Naive thymus-derived CD4-positive, alpha-beta T cell (primary cell): ENCODE measurements around the gene OTOF. TPM values are rescaled to one million over a fixed set of nuclear protein-coding genes. Genes with fewer than 3 reads are reported as not detected.

Experiments used
- ATAC-seq: fragments of 150-1000 bp; cut with Tn5 transposase; 2 replicates; pipeline ENCODE4 v1.10.0; 2021; ENCODE audit warnings: mild to moderate bottlenecking, moderate library complexity
- CTCF ChIA-PET: fragments of 350-600 bp; sonication (Branson Sonifier 250); formaldehyde crosslinking; loops from one replicate; lab custom pipeline; 2021; ENCODE audit warnings: antibody characterized with exemption; lab: Charles Lee
- POLR2A ChIA-PET: fragments of 350-600 bp; sonication (Branson Sonifier 250); formaldehyde crosslinking; loops from one replicate; lab custom pipeline; 2021; ENCODE audit warnings: antibody characterized with exemption, inconsistent platforms; lab: Charles Lee
- DNase-seq, 9 donors: peaks; one replicate each; pipeline versions ENCODE4 v3.0.0 to v3.0.0-alpha.2; 2020 to 2022; ENCODE audit warnings: mixed read lengths in 1 of 9
- H3K27ac ChIP-seq: one replicate; pipeline ENCODE4 v1.7.0; 2013; ENCODE audit warnings: mild to moderate bottlenecking, low read depth, low read length, moderate library complexity
- H3K27me3 ChIP-seq, 2 donors: one replicate each; pipeline ENCODE4 v1.7.0; 2013; ENCODE audit warnings: low read length in 2 of 2, mild to moderate bottlenecking in 2 of 2, moderate library complexity in 2 of 2; ENCODE audit not compliant: control insufficient read depth in 2 of 2, insufficient read depth in 2 of 2
- H3K36me3 ChIP-seq, 3 experiments: 1 replicate in 2 of 3; 2 replicates in 1 of 3; pipeline ENCODE4 v1.7.0; 2013; ENCODE audit warnings: low read length in 3 of 3, mild to moderate bottlenecking in 3 of 3, moderate library complexity in 1 of 3; ENCODE audit not compliant: insufficient read depth in 3 of 3, control insufficient read depth in 2 of 3
- H3K4me1 ChIP-seq, 2 donors: one replicate each; pipeline ENCODE4 v1.7.0; 2013; ENCODE audit warnings: low read length in 2 of 2, mild to moderate bottlenecking in 2 of 2, moderate library complexity in 1 of 2; ENCODE audit not compliant: control insufficient read depth in 2 of 2, insufficient read depth in 2 of 2
- H3K4me3 ChIP-seq: 2 replicates; pipeline ENCODE4 v1.7.0; 2013; ENCODE audit warnings: mild to moderate bottlenecking, low read length
- H3K9me3 ChIP-seq, 3 experiments: 1 replicate in 2 of 3; 2 replicates in 1 of 3; pipeline ENCODE4 v1.7.0; 2013; ENCODE audit warnings: low read length in 3 of 3; ENCODE audit not compliant: control insufficient read depth in 2 of 3
- H3K27ac Mint-ChIP-seq, 9 donors: one replicate each; pipeline ENCODE4 v1.8.0; 2020 to 2022; ENCODE audit warnings: mixed read lengths in 9 of 9, mild to moderate bottlenecking in 8 of 9, moderate library complexity in 5 of 9, inconsistent platforms in 2 of 9
- H3K27me3 Mint-ChIP-seq, 5 donors: one replicate each; pipeline ENCODE4 v1.8.0; 2021 to 2022; ENCODE audit warnings: mixed read lengths in 5 of 5, mild to moderate bottlenecking in 1 of 5
- H3K36me3 Mint-ChIP-seq, 5 donors: one replicate each; pipeline ENCODE4 v1.8.0; 2020 to 2022; ENCODE audit warnings: mixed read lengths in 5 of 5, mild to moderate bottlenecking in 3 of 5, inconsistent platforms in 1 of 5
- H3K4me1 Mint-ChIP-seq, 7 donors: one replicate each; pipeline ENCODE4 v1.8.0; 2020 to 2022; ENCODE audit warnings: mixed read lengths in 7 of 7, mild to moderate bottlenecking in 3 of 7, inconsistent platforms in 1 of 7
- H3K4me3 Mint-ChIP-seq, 10 donors: one replicate each; pipeline ENCODE4 v1.8.0; 2020 to 2022; ENCODE audit warnings: mild to moderate bottlenecking in 10 of 10, mixed read lengths in 10 of 10, moderate library complexity in 6 of 10, inconsistent platforms in 2 of 10
- H3K9me3 Mint-ChIP-seq, 11 donors: one replicate each; pipeline ENCODE4 v1.8.0; 2020 to 2022; ENCODE audit warnings: mixed read lengths in 11 of 11, mild to moderate bottlenecking in 4 of 11, inconsistent platforms in 1 of 11, moderate library complexity in 1 of 11
- intact Hi-C, 2 donors: fragments of 100-400 bp; cut with micrococcal nuclease; formaldehyde crosslinking; loops; one replicate each; pipeline ENCODE4 v1.15.1; 2023
- polyA plus RNA-seq, 2 donors: library from polyadenylated mRNA; unstranded; fragments of 300-500 nt; fragmentation: Illumina TruSeq; gene quantifications; one replicate each; pipeline ENCODE4 v1.2.3, GENCODE V29; 2021
- total RNA-seq, 6 experiments: library from RNA in 5 of 6; stranded (reverse) in 5 of 6; gene quantifications; 1 replicate in 5 of 6; 2 replicates in 1 of 6; pipeline ENCODE4 v1.2.3 and lab custom pipeline; 2021 to 2026

Gene OTOF
- total and polyA plus RNA-seq, 7 experiments from 2014 or later, result 0.16 to 14.8 (median 0.49) TPM; not detected in 2

GRCh38 chr2:26455037-26455669 lies 22.8 kb downstream of the OTOF start:
- no peaks in the 10 kb centered on the region for H3K9me3 Mint-ChIP-seq
- no peaks in the 10 kb centered on the region for H3K36me3 Mint-ChIP-seq
- Histone ChIP-seq H3K27me3 (no peaks in the 10 kb centered on the region), H3K9me3 (no peaks in the 10 kb centered on the region), H3K36me3 (no peaks in the 10 kb centered on the region), H3K4me1 (no peaks in the 10 kb centered on the region), H3K27ac (no peak overlapping the region), H3K4me3 (no peak overlapping the region)
- H3K4me3 Mint-ChIP-seq, result no peak overlapping the region
- no peak overlapping the region for H3K27ac Mint-ChIP-seq
- ChIA-PET POLR2A (no interaction called here), CTCF (no interaction called here)
- peak; percentile 12 for ATAC-seq
- intact Hi-C loops, result no loop called here
- peaks cover 0 to 12% (median 0%) of the 10 kb centered on the region in 5 donors for H3K27me3 Mint-ChIP-seq
- peaks cover 0 to 2% (median 0%) of the 10 kb centered on the region in 7 donors for H3K4me1 Mint-ChIP-seq
- DNase-seq, result no peak

- H3K4me1 Mint-ChIP-seq, result peaks cover 0 to 4% (median 0%) of the 10 kb centered on the region in 7 donors
- intact Hi-C loops, result no loop called here
- no peaks in the 10 kb centered on the region for H3K9me3 Mint-ChIP-seq
- Histone ChIP-seq H3K4me3 (no peak overlapping the region), H3K27ac (no peak overlapping the region), H3K36me3 (no peaks in the 10 kb centered on the region), H3K9me3 (no peaks in the 10 kb centered on the region), H3K4me1 (no peaks in the 10 kb centered on the region), H3K27me3 (no peaks in the 10 kb centered on the region)
- H3K27ac Mint-ChIP-seq, result no peak overlapping the region
- H3K27me3 Mint-ChIP-seq, result peaks cover 0 to 15% (median 0%) of the 10 kb centered on the region in 5 donors
- POLR2A ChIA-PET, result no interaction called here
- CTCF ChIA-PET, result no interaction called here
- no peak for DNase-seq
- H3K4me3 Mint-ChIP-seq, result no peak overlapping the region
- no peak for ATAC-seq
- no peaks in the 10 kb centered on the region for H3K36me3 Mint-ChIP-seq
Measured at GRCh38 chr2:26454561-26455001, 23.3 kb downstream of the OTOF start.

- DNase-seq (no peak), ATAC-seq (no peak)
- peaks cover 0 to 15% (median 0%) of the 10 kb centered on the region in 5 donors for H3K27me3 Mint-ChIP-seq
- POLR2A ChIA-PET, result no interaction called here
- no peaks in the 10 kb centered on the region for H3K4me1 ChIP-seq
- intact Hi-C loops, result no loop called here
- no peaks in the 10 kb centered on the region for H3K27me3 ChIP-seq
- no peaks in the 10 kb centered on the region for H3K36me3 Mint-ChIP-seq
- peaks cover 0 to 4% (median 0%) of the 10 kb centered on the region in 7 donors for H3K4me1 Mint-ChIP-seq
- H3K36me3 ChIP-seq, result no peaks in the 10 kb centered on the region
- no peak overlapping the region for H3K27ac ChIP-seq
- CTCF ChIA-PET, result no interaction called here
- H3K4me3 ChIP-seq, result no peak overlapping the region
- H3K4me3 Mint-ChIP-seq, result no peak overlapping the region
- H3K9me3 Mint-ChIP-seq, result no peaks in the 10 kb centered on the region
- no peak overlapping the region for H3K27ac Mint-ChIP-seq
- H3K9me3 ChIP-seq, result no peaks in the 10 kb centered on the region
Measured at GRCh38 chr2:26453421-26454329, 24.2 kb downstream of the OTOF start.

GRCh38 chr2:26451700-26452099 lies 26.2 kb downstream of the OTOF start:
- Mint-ChIP-seq H3K4me3 (no peak overlapping the region), H3K36me3 (no peaks in the 10 kb centered on the region), H3K27me3 (peaks cover 0 to 15% (median 0%) of the 10 kb centered on the region in 5 donors), H3K4me1 (peaks cover 0 to 4% (median 0%) of the 10 kb centered on the region in 7 donors), H3K27ac (no peak overlapping the region), H3K9me3 (no peaks in the 10 kb centered on the region)
- POLR2A ChIA-PET, result no interaction called here
- H3K27me3 ChIP-seq, result no peaks in the 10 kb centered on the region
- no peaks in the 10 kb centered on the region for H3K9me3 ChIP-seq
- intact Hi-C loops, result no loop called here
- no peaks in the 10 kb centered on the region for H3K4me1 ChIP-seq
- DNase-seq (no peak), ATAC-seq (no peak)
- CTCF ChIA-PET, result no interaction called here
- H3K4me3 ChIP-seq, result no peak overlapping the region
- H3K27ac ChIP-seq, result no peak overlapping the region
- no peaks in the 10 kb centered on the region for H3K36me3 ChIP-seq

- ChIA-PET CTCF (no interaction called here), POLR2A (no interaction called here)
- Histone ChIP-seq H3K4me1 (no peaks in the 10 kb centered on the region), H3K27ac (no peak overlapping the region), H3K9me3 (no peaks in the 10 kb centered on the region), H3K36me3 (no peaks in the 10 kb centered on the region), H3K27me3 (no peaks in the 10 kb centered on the region), H3K4me3 (no peak overlapping the region)
- intact Hi-C loops, result no loop called here
- Mint-ChIP-seq H3K9me3 (no peaks in the 10 kb centered on the region), H3K36me3 (no peaks in the 10 kb centered on the region), H3K27me3 (peaks cover 0 to 15% (median 0%) of the 10 kb centered on the region in 5 donors), H3K27ac (peak overlapping the region in 1 of 9 donors; percentile 50), H3K4me3 (no peak overlapping the region), H3K4me1 (peaks cover 0 to 2% (median 0%) of the 10 kb centered on the region in 7 donors)
- ATAC-seq (no peak), DNase-seq (no peak)
Measured at GRCh38 chr2:26450031-26450635, 27.8 kb downstream of the OTOF start.

- no peak for ATAC-seq
- H3K4me3 ChIP-seq, result no peak overlapping the region
- H3K27me3 Mint-ChIP-seq, result peaks cover 0 to 15% (median 0%) of the 10 kb centered on the region in 5 donors
- no peak overlapping the region for H3K4me3 Mint-ChIP-seq
- no peaks in the 10 kb centered on the region for H3K36me3 Mint-ChIP-seq
- no peaks in the 10 kb centered on the region for H3K27me3 ChIP-seq
- no peaks in the 10 kb centered on the region for H3K9me3 Mint-ChIP-seq
- ChIA-PET CTCF (no interaction called here), POLR2A (no interaction called here)
- no peaks in the 10 kb centered on the region for H3K4me1 ChIP-seq
- no peaks in the 10 kb centered on the region for H3K36me3 ChIP-seq
- H3K27ac Mint-ChIP-seq, result no peak overlapping the region
- peaks cover 0 to 2% (median 0%) of the 10 kb centered on the region in 7 donors for H3K4me1 Mint-ChIP-seq
- H3K9me3 ChIP-seq, result no peaks in the 10 kb centered on the region
- no peak overlapping the region for H3K27ac ChIP-seq
- DNase-seq, result no peak
- intact Hi-C loops, result no loop called here
Measured at GRCh38 chr2:26449278-26450030, 28.5 kb downstream of the OTOF start.
